Osteoblast (primary cell): Measurements from ENCODE around the gene PNPLA2. TPM values are rescaled to one million over a fixed set of nuclear protein-coding genes. Genes with fewer than 3 reads are reported as not detected.
A peak's percentile ranks its signal among the peaks of the same experiment; 100 is the strongest.

Source experiments
- DNase-seq: peaks from one replicate; pipeline ENCODE4 v3.0.0; 2011; ENCODE audit warnings: low spot score, mixed read lengths; ENCODE audit not compliant: insufficient read length; ENCODE audit errors: missing footprints
- H2AFZ ChIP-seq: 2 replicates; pipeline ENCODE4 v1.6.0; 2011; ENCODE audit warnings: mild to moderate bottlenecking, low read length
- H3K27ac ChIP-seq: 2 replicates; pipeline ENCODE4 v1.5.1; 2011; ENCODE audit warnings: mild to moderate bottlenecking, low read depth, low read length, moderate library complexity
- H3K27me3 ChIP-seq: 2 replicates; pipeline ENCODE4 v1.6.0; 2012; ENCODE audit warnings: mild to moderate bottlenecking, control low read depth, inconsistent platforms, low read length, moderate library complexity; ENCODE audit not compliant: insufficient read depth
- H3K36me3 ChIP-seq: 2 replicates; pipeline ENCODE4 v1.5.1; 2011; ENCODE audit warnings: mild to moderate bottlenecking, low read length, control low read depth, moderate library complexity; ENCODE audit not compliant: insufficient read depth
- H3K4me1 ChIP-seq: 2 replicates; pipeline ENCODE4 v1.5.1; 2011; ENCODE audit warnings: mild to moderate bottlenecking, low read length, control low read depth, moderate library complexity; ENCODE audit not compliant: insufficient read depth
- H3K4me2 ChIP-seq: 2 replicates; pipeline ENCODE4 v1.6.0; 2011; ENCODE audit warnings: mild to moderate bottlenecking, low read length; ENCODE audit not compliant: insufficient read depth
- H3K4me3 ChIP-seq: fragments of 200-600 bp; sonication (generic); 3 replicates; pipeline ENCODE4 v1.5.1; 2012; ENCODE audit warnings: mild to moderate bottlenecking, low read length, inconsistent platforms; ENCODE audit not compliant: insufficient read depth
- H3K79me2 ChIP-seq: 2 replicates; pipeline ENCODE4 v1.6.0; 2012; ENCODE audit warnings: mild to moderate bottlenecking, low read length, control low read depth, inconsistent platforms; ENCODE audit not compliant: insufficient read depth
- H3K9me3 ChIP-seq: 2 replicates; pipeline ENCODE4 v1.5.1; 2011; ENCODE audit warnings: low read depth, low read length, control low read depth
- H4K20me1 ChIP-seq: 2 replicates; pipeline ENCODE4 v1.6.0; 2012; ENCODE audit warnings: mild to moderate bottlenecking, low read length, control low read depth; ENCODE audit not compliant: insufficient read depth
- total RNA-seq: library from RNA; depleted of rRNA; stranded (reverse); fragments of >200 nt; gene quantifications from 2 replicates; pipeline ENCODE4 v1.2.3, GENCODE V29; 2012
- TF ChIP-seq, protein P1 (sequence below): IDR thresholded peaks from 2 replicates; pipeline ENCODE4 v1.5.1; 2011; ENCODE audit warnings: mild to moderate bottlenecking, low read depth, low read length, moderate library complexity; ENCODE audit errors: extremely low read depth

PNPLA2 gene
- total RNA-seq, 1 donor, result 32.6 TPM

DNA sequence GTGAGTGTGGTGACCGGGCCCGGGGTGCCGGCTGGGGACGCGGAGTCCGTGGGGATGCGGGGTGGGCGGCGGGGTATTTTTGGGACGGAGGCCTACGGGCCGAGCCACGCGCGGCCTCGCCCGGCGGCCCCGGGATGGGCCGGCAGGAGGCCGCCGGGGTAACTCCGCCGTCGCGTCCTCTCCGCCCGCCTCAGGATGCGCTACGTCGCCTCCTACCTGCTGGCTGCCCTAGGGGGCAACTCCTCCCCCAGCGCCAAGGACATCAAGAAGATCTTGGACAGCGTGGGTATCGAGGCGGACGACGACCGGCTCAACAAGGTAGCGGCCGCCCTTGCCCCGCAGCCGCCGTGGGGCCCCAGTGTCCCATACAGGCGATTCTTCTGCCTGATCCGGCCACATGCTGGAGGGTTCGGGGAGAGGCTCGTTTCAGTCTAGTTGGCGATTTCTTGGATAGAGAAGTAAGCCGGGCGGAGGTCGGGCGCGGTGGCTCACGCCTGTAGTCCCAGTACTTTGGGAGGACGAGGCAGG is 8.6 kb upstream of the PNPLA2 start:
- H3K27me3 ChIP-seq, result no peaks in the 10 kb centered on the region
- peak overlapping the region; percentile 82 for H3K4me3 ChIP-seq
- peak overlapping the region; percentile 95 for H3K4me2 ChIP-seq
- peak overlapping the region; percentile 99 for H3K27ac ChIP-seq
- peaks cover 37% of the 10 kb centered on the region for H3K79me2 ChIP-seq
- peaks cover 30% of the 10 kb centered on the region for H3K36me3 ChIP-seq
- H2AFZ ChIP-seq, result no peak overlapping the region
- TF ChIP-seq, protein P1, sequence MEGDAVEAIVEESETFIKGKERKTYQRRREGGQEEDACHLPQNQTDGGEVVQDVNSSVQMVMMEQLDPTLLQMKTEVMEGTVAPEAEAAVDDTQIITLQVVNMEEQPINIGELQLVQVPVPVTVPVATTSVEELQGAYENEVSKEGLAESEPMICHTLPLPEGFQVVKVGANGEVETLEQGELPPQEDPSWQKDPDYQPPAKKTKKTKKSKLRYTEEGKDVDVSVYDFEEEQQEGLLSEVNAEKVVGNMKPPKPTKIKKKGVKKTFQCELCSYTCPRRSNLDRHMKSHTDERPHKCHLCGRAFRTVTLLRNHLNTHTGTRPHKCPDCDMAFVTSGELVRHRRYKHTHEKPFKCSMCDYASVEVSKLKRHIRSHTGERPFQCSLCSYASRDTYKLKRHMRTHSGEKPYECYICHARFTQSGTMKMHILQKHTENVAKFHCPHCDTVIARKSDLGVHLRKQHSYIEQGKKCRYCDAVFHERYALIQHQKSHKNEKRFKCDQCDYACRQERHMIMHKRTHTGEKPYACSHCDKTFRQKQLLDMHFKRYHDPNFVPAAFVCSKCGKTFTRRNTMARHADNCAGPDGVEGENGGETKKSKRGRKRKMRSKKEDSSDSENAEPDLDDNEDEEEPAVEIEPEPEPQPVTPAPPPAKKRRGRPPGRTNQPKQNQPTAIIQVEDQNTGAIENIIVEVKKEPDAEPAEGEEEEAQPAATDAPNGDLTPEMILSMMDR, result no peak
- no peaks in the 10 kb centered on the region for H3K9me3 ChIP-seq
- peaks cover 30% of the 10 kb centered on the region for H4K20me1 ChIP-seq
- H3K4me1 ChIP-seq, result peaks cover 24% of the 10 kb centered on the region
- no peak for DNase-seq

GRCh38 chr11:811446-812245 is 7.1 kb upstream of the PNPLA2 start:
- Histone ChIP-seq H2AFZ (no peak overlapping the region), H3K36me3 (peaks cover 30% of the 10 kb centered on the region), H3K9me3 (no peaks in the 10 kb centered on the region), H3K4me3 (peak overlapping the region; percentile 82), H3K27me3 (no peaks in the 10 kb centered on the region), H3K4me1 (peaks cover 21% of the 10 kb centered on the region), H3K4me2 (peak overlapping the region; percentile 95), H4K20me1 (peaks cover 30% of the 10 kb centered on the region), H3K27ac (peak overlapping the region; percentile 99), H3K79me2 (peaks cover 37% of the 10 kb centered on the region)
- TF ChIP-seq, protein P1, result peak; percentile 23
- no peak for DNase-seq

- no peak for DNase-seq
- Histone ChIP-seq H3K27ac (peak overlapping the region; percentile 99), H2AFZ (no peak overlapping the region), H4K20me1 (peaks cover 30% of the 10 kb centered on the region), H3K4me1 (peaks cover 21% of the 10 kb centered on the region), H3K36me3 (peaks cover 30% of the 10 kb centered on the region), H3K4me3 (no peak overlapping the region), H3K27me3 (no peaks in the 10 kb centered on the region), H3K79me2 (peaks cover 37% of the 10 kb centered on the region), H3K4me2 (no peak overlapping the region), H3K9me3 (no peaks in the 10 kb centered on the region)
- TF ChIP-seq, protein P1, result no peak
These were observed 6.3 kb upstream of the PNPLA2 start for GRCh38 chr11:812390-812789.

DNA sequence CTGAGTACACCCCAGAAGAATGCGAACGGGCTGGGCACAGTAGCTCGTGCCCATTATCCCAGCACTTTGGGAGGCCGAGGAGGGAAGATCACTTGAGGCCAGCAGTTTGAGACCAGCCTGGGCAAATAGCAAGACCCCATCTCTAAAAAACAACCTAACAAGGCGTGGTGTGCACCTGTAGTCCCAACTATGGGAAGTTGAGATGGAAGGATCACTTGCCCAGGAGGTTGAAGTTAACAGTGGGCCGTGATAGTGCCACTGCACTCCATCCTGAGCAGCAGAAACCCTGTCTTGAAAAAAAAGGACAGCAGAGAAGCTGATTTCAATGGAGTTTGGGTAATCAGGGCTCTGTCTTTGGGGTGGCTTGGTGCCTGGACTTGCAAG is 5.7 kb upstream of the PNPLA2 start:
- no peak for DNase-seq
- peaks cover 21% of the 10 kb centered on the region for H3K4me1 ChIP-seq
- no peaks in the 10 kb centered on the region for H3K27me3 ChIP-seq
- no peak overlapping the region for H3K4me2 ChIP-seq
- peaks cover 37% of the 10 kb centered on the region for H3K79me2 ChIP-seq
- H4K20me1 ChIP-seq, result peaks cover 30% of the 10 kb centered on the region
- no peak overlapping the region for H3K4me3 ChIP-seq
- H3K36me3 ChIP-seq, result peaks cover 30% of the 10 kb centered on the region
- no peak overlapping the region for H2AFZ ChIP-seq
- no peaks in the 10 kb centered on the region for H3K9me3 ChIP-seq
- no peak overlapping the region for H3K27ac ChIP-seq
- TF ChIP-seq, protein P1, result no peak
